ENCODE results near the gene TRPM1.

GRCh38 chr15:31025996-31026395 is 75.5 kb downstream of the TRPM1 start:
- TF ChIP-seq POLR2AphosphoS5 (IDR thresholded peaks at IDR 0.05) (no peak), EP300 (IDR thresholded peaks at IDR 0.05) (no peak), CTCF (IDR thresholded peaks at IDR 0.05) (no peak), POLR2A (IDR thresholded peaks at IDR 0.05) (no peak)

Measured in gastroesophageal sphincter (tissue), 3 donors.